OCI-LY3 (cell line): ENCODE data around the gene RSAD1.

Source experiments
- H2AFZ ChIP-seq: fragments of 200-600, 300-600 bp; shearing (Covaris generic); 2 replicates; pipeline ENCODE4 v1.6.0; 2014; ENCODE audit warnings: antibody characterized with exemption, low read depth, low read length
- H3K27ac ChIP-seq: fragments of 200-600, 300-600 bp; sonication (generic); 2 replicates; pipeline ENCODE4 v1.5.1; 2014; ENCODE audit warnings: mild to moderate bottlenecking, low read length, moderate library complexity, mixed read lengths
- H3K27me3 ChIP-seq: fragments of 200-600, 300-600 bp; sonication (generic); 2 replicates; pipeline ENCODE4 v1.6.1; 2014; ENCODE audit warnings: low read depth, low read length, mixed read lengths
- H3K36me3 ChIP-seq: fragments of 200-600, 300-600 bp; sonication (generic); replicated peaks from 2 replicates; pipeline ENCODE3; 2014; ENCODE audit warnings: low read depth, low read length, mixed read lengths
- H3K4me1 ChIP-seq: fragments of 300-600, 200-600 bp; sonication (generic); 2 replicates; pipeline ENCODE4 v1.6.1; 2014; ENCODE audit warnings: low read length, mixed read lengths
- H3K4me2 ChIP-seq: fragments of 200-600, 300-600 bp; sonication (generic); 2 replicates; pipeline ENCODE4 v1.6.1; 2014; ENCODE audit warnings: low read length, mixed read lengths
- H3K4me3 ChIP-seq: fragments of 300-600, 200-600 bp; sonication (generic); 2 replicates; pipeline ENCODE4 v1.5.1; 2014; ENCODE audit warnings: antibody characterized with exemption, mild to moderate bottlenecking, low read length, moderate library complexity
- H3K79me2 ChIP-seq: fragments of 300-600, 200-600 bp; shearing (Covaris generic); 2 replicates; pipeline ENCODE4 v1.6.1; 2014; ENCODE audit warnings: mild to moderate bottlenecking, low read length, mixed read lengths
- H3K9ac ChIP-seq: fragments of 300-600, 200-600 bp; shearing (Covaris generic); 2 replicates; pipeline ENCODE4 v1.6.0; 2014; ENCODE audit warnings: mild to moderate bottlenecking, low read length, moderate library complexity
- H3K9me3 ChIP-seq: fragments of 200-600, 300-600 bp; shearing (Covaris generic); 2 replicates; pipeline ENCODE4 v1.6.1; 2014; ENCODE audit warnings: low read length, mixed read lengths; ENCODE audit not compliant: insufficient read depth
- H4K20me1 ChIP-seq: fragments of 200-600, 300-600 bp; sonication (generic); 2 replicates; pipeline ENCODE4 v1.6.1; 2016; ENCODE audit warnings: low read length, mixed read lengths; ENCODE audit not compliant: insufficient read depth
- CTCF ChIP-seq: fragments of 200-600, 300-600 bp; sonication (generic); IDR thresholded peaks from 2 replicates; pipeline ENCODE4 v1.5.1; 2014; ENCODE audit warnings: antibody characterized with exemption, low read length, low read depth
- EZH2phosphoT487 ChIP-seq: fragments of 200-600 bp; shearing (Covaris generic); IDR thresholded peaks from 2 replicates; pipeline ENCODE4 v1.6.1; 2018; ENCODE audit warnings: antibody characterized with exemption, mixed run types, low read depth

The RSAD1 gene

GRCh38 chr17:50445730-50446325 is 32.8 kb upstream of the RSAD1 start:
- Histone ChIP-seq H3K9me3 (no peaks in the 10 kb centered on the region), H3K79me2 (no peaks in the 10 kb centered on the region), H3K36me3 (no peaks in the 10 kb centered on the region), H3K27me3 (no peaks in the 10 kb centered on the region), H3K4me2 (no peak overlapping the region), H3K4me3 (no peak overlapping the region), H3K4me1 (no peaks in the 10 kb centered on the region), H3K9ac (no peak overlapping the region), H3K27ac (no peak overlapping the region), H2AFZ (no peak overlapping the region), H4K20me1 (no peaks in the 10 kb centered on the region)
- TF ChIP-seq EZH2phosphoT487 (no peak), CTCF (no peak)

- H3K4me1 ChIP-seq = peaks cover 13% of the 10 kb centered on the region
- H3K4me3 ChIP-seq = no peak overlapping the region
- no peak overlapping the region for H3K9ac ChIP-seq
- no peaks in the 10 kb centered on the region for H3K27me3 ChIP-seq
- H3K27ac ChIP-seq = no peak overlapping the region
- 0 out of 2 replicates have a peak, but pooled peaks cover 4% of the 10 kb centered on the region for H4K20me1 ChIP-seq
- H3K4me2 ChIP-seq = no peak overlapping the region
- no peaks in the 10 kb centered on the region for H3K9me3 ChIP-seq
- no peak overlapping the region for H2AFZ ChIP-seq
- H3K36me3 ChIP-seq = no peaks in the 10 kb centered on the region
- H3K79me2 ChIP-seq = no peaks in the 10 kb centered on the region
- no peak for TF ChIP-seq EZH2phosphoT487
- no peak for TF ChIP-seq CTCF
These were observed 30.6 kb upstream of the RSAD1 start for GRCh38 chr17:50447870-50448595.

DNA sequence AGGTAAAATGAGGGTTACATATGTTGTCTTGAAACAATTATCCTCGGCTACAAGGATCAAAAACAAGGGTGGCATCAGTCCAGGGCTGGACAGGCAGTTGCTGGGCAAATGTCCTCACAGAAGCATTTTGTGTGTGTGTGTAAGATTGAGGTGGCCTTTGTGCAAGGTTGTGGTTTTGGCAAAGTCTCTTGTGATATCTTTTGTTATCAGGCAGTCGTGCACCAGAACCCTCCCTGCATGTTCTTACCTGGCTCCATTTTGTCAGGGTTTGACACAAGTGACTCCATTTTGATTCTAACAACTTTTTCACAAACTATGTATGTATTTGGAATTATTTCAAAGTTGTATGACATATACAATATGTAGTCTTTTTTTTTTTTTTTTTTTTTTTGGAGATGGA is 30.0 kb upstream of the RSAD1 start:
- H3K4me3 ChIP-seq = no peak overlapping the region
- H3K4me1 ChIP-seq = peaks cover 13% of the 10 kb centered on the region
- H2AFZ ChIP-seq = no peak overlapping the region
- no peak overlapping the region for H3K27ac ChIP-seq
- H3K4me2 ChIP-seq = no peak overlapping the region
- H4K20me1 ChIP-seq = 0 out of 2 replicates have a peak, but pooled peaks cover 4% of the 10 kb centered on the region
- TF ChIP-seq CTCF (no peak), EZH2phosphoT487 (no peak)
- H3K36me3 ChIP-seq = no peaks in the 10 kb centered on the region
- H3K27me3 ChIP-seq = no peaks in the 10 kb centered on the region
- no peaks in the 10 kb centered on the region for H3K9me3 ChIP-seq
- H3K79me2 ChIP-seq = no peaks in the 10 kb centered on the region
- no peak overlapping the region for H3K9ac ChIP-seq

- H3K4me3 ChIP-seq = no peak overlapping the region
- no peak overlapping the region for H3K9ac ChIP-seq
- H3K79me2 ChIP-seq = no peaks in the 10 kb centered on the region
- H2AFZ ChIP-seq = no peak overlapping the region
- no peaks in the 10 kb centered on the region for H3K27me3 ChIP-seq
- H3K27ac ChIP-seq = no peak overlapping the region
- TF ChIP-seq EZH2phosphoT487 (no peak), CTCF (no peak)
- peak overlapping the region; percentile 35 for H3K4me2 ChIP-seq
- H3K36me3 ChIP-seq = no peaks in the 10 kb centered on the region
- no peaks in the 10 kb centered on the region for H3K9me3 ChIP-seq
- 0 out of 2 replicates have a peak, but pooled peaks cover 4% of the 10 kb centered on the region for H4K20me1 ChIP-seq
- H3K4me1 ChIP-seq = peaks cover 13% of the 10 kb centered on the region
These were observed 26.6 kb upstream of the RSAD1 start for GRCh38 chr17:50451943-50452629.
